Heart left ventricle (tissue), 16 donors: ENCODE data around the gene BFSP2. TPM values are rescaled to one million over a fixed set of nuclear protein-coding genes. Genes with fewer than 3 reads are reported as not detected.

Experiments
- ATAC-seq, 4 donors: fragments of 200-7000 bp; cut with Tn5 transposase; one replicate each; pipeline ENCODE4 v1.9.1; 2020 to 2022; ENCODE audit warnings: moderate library complexity in 4 of 4, mild to moderate bottlenecking in 3 of 4, moderate number of reproducible peaks in 1 of 4
- DNase-seq, 5 donors: peaks; one replicate each; pipeline ENCODE4 v3.0.0-alpha.2; 2020
- H3K27ac ChIP-seq, 12 donors: fragments of 200-600 bp; sonication (generic) in 4 of 12; one replicate each; pipeline versions ENCODE4 v1.5.0 to v1.8.0; 2016 to 2022; ENCODE audit warnings: mild to moderate bottlenecking in 2 of 12
- H3K27me3 ChIP-seq, 9 donors: fragments of 200-600 bp; sonication (generic) in 2 of 9; one replicate each; pipeline versions ENCODE4 v1.5.1 to v1.8.0; 2016 to 2022; ENCODE audit warnings: mild to moderate bottlenecking in 3 of 9
- H3K36me3 ChIP-seq, 9 donors: fragments of 200-600 bp; sonication (generic) in 2 of 9; one replicate each; pipeline versions ENCODE4 v1.5.0 to v1.8.0; 2018 to 2022; ENCODE audit warnings: mild to moderate bottlenecking in 2 of 9
- H3K4me1 ChIP-seq, 12 donors: fragments of 200-600 bp; sonication (generic) in 4 of 12; one replicate each; pipeline versions ENCODE4 v1.5.0 to v1.8.0; 2016 to 2022; ENCODE audit warnings: mild to moderate bottlenecking in 3 of 12
- H3K4me3 ChIP-seq, 12 donors: fragments of 200-600 bp; sonication (generic) in 4 of 12; one replicate each; pipeline versions ENCODE4 v1.5.0 to v1.8.0; 2017 to 2022; ENCODE audit warnings: mild to moderate bottlenecking in 9 of 12, moderate library complexity in 4 of 12
- H3K9me3 ChIP-seq, 12 donors: fragments of 200-600 bp; sonication (generic) in 4 of 12; one replicate each; pipeline versions ENCODE4 v1.5.0 to v1.8.0; 2016 to 2022; ENCODE audit warnings: mild to moderate bottlenecking in 1 of 12
- POLR2A ChIP-seq, 2 donors: fragments of 450-650 bp; IDR thresholded peaks; one replicate each; pipeline ENCODE4 v1.6.1; 2017; ENCODE audit warnings: antibody characterized with exemption in 2 of 2, mild to moderate bottlenecking in 2 of 2, moderate library complexity in 2 of 2
- WGBS, 4 donors: extraction: QIAGEN DNeasy Blood & Tissue Kit in 2 of 4; methylation state at CpG; one replicate each; pipeline versions ENCODE4 v1.1.5 to v1.1.7; 2013 to 2018; 5-methylcytosine and 5-hydroxymethylcytosine counted together
- intact Hi-C, 10 donors: fragments of 100-400 bp; cut with DNase I; formaldehyde crosslinking; loops; one replicate each; pipeline versions ENCODE4 v1.11.1 to v1.14.2; 2022
- polyA plus RNA-seq, 2 donors: library from polyadenylated mRNA; stranded (reverse); fragments of 200-250 nt; gene quantifications; one replicate each; pipeline ENCODE4 v1.2.3, GENCODE V29; 2013
- total RNA-seq, 9 donors: library from RNA; depleted of rRNA in 2 of 9; stranded (reverse); fragments of >200 nt in 2 of 9; fragmentation: NEBNext Ultra II Directional in 3 of 9; extraction: Animal tissue kit (Norgen Biotek cat#: 25700) in 3 of 9; gene quantifications; one replicate each; pipeline versions ENCODE4 v1.1.0 to v1.2.4, GENCODE V29; 2016 to 2023
- TF ChIP-seq, protein P1 (sequence below), 12 donors: fragments of 200-600 bp; sonication (generic) in 4 of 12; IDR thresholded peaks; one replicate each; pipeline versions ENCODE4 v1.5.0 to v1.8.0; 2018 to 2022; ENCODE audit warnings: antibody characterized with exemption in 12 of 12, mild to moderate bottlenecking in 5 of 12
- donor health status: ischemic (EF 13 %, LVEDD 7.1; RV severe dilation, severe dysfunction).
- donor health status: healthy with polysubstance abuse.
- donor health status: DM: no; HTN: yes; CAD: no.
- donor health status: DM: no; HTN: no; CAD: no.
- donor health status: ischemic (EF 25% LVEDD 6.9; RV normal size, moderate dysfunction).
- donor health status: ischemic (EF 25% LVEDD 5.7; RV mildly dilated, moderate dysfunction).
- donor health status: healthy.
- donor health status: DM: yes; HTN: yes; CAD: no.
- donor health status: ischemic (EF 35%, LVEDD 5.7; RV mildly dilated, moderate dysfunction).
- donor health status: nonischemic (EF 11% LVEDD 7.7; RV severe dilation, severe dysfunction).
- donor health status: DM: yes; HTN: yes; CAD: no.
- donor health status: PGD.
- donor health status: ischemic (EF 29% LVEDD 5.4; RV normal size, mild dysfunction).
- donor health status: nonischemic (EF 23%, LVEDD 6.1; RV moderate dilation, normal function).

Gene BFSP2
- total and polyA plus RNA-seq, 11 donors = not detected

DNA sequence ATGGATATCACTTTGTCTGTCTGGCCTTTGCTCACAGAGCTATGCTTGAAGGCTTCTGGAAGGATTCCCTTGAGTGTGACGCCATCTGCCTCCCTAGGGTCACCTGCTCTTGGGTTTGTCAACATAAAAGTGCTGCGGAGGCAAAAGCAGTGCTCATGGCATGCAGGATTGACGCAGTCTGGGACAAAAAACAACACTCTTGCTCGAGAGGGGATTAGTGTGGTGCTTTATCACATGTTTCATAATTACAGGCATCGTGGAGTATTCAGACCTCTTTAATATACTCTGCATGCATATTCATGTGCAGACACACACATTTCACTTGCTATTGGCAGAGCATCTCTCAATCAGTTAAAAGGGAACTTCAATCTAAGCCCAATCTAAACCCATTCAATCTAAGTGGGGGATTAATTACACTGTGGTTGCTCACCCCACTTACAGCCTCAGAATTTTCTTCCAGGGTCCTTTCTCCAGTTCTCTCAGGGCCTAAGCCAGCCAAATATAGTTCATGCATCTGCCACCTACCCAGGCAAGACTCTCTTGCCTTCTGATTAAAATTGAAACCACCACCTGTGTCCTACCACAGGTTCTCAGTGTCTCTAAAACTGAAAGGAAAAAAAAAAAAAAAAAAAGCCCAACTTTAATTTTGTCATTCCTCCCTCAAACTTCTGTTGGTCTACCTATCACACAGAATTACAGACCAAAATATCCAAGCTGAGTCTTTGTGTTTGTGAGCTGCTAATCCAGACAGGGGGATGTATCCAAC lies 75.6 kb downstream of the BFSP2 start:
- H3K4me1 ChIP-seq = peaks cover 0 to 20% (median 11%) of the 10 kb centered on the region in 12 donors
- no peaks in the 10 kb centered on the region for H3K27me3 ChIP-seq
- 89 to 95% (median 95%) methylated on average over 5 of the region's 5 CpGs for WGBS, 4 donors
- H3K36me3 ChIP-seq = no peaks in the 10 kb centered on the region
- TF ChIP-seq POLR2A (IDR thresholded peaks at IDR 0.05) = no peak
- TF ChIP-seq, protein P1, sequence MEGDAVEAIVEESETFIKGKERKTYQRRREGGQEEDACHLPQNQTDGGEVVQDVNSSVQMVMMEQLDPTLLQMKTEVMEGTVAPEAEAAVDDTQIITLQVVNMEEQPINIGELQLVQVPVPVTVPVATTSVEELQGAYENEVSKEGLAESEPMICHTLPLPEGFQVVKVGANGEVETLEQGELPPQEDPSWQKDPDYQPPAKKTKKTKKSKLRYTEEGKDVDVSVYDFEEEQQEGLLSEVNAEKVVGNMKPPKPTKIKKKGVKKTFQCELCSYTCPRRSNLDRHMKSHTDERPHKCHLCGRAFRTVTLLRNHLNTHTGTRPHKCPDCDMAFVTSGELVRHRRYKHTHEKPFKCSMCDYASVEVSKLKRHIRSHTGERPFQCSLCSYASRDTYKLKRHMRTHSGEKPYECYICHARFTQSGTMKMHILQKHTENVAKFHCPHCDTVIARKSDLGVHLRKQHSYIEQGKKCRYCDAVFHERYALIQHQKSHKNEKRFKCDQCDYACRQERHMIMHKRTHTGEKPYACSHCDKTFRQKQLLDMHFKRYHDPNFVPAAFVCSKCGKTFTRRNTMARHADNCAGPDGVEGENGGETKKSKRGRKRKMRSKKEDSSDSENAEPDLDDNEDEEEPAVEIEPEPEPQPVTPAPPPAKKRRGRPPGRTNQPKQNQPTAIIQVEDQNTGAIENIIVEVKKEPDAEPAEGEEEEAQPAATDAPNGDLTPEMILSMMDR (IDR thresholded peaks at IDR 0.05) = no peak
- intact Hi-C loops = no loop called here
- no peaks in the 10 kb centered on the region for H3K9me3 ChIP-seq
- DNase-seq (no peak), ATAC-seq (no peak)
- H3K4me3 ChIP-seq = no peak overlapping the region
- H3K27ac ChIP-seq = peak overlapping the region; percentile 1 to 80 (median 62)

DNA sequence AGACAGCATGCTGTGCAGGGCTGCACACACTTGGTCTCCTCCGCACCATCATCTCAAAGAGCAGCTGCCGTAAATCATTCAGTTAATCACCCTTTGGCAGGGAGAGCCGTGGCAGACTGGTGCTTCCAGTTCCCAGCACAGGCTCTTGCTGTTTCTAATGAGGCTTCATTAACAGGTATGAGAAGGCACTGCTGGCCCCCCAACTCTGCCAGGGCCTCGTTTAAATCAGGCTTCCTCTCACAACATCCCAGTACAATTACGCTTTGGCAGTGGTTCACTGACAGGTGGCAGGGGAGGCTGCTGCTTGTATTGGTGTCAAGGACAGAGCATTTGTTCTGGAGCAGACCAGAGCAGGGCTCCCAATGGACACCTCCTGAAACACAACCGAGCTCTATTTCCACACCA lies 77.1 kb downstream of the BFSP2 start:
- no peaks in the 10 kb centered on the region for H3K9me3 ChIP-seq
- H3K4me3 ChIP-seq = no peak overlapping the region
- no peaks in the 10 kb centered on the region for H3K27me3 ChIP-seq
- TF ChIP-seq, protein P1 (IDR thresholded peaks at IDR 0.05) = no peak
- TF ChIP-seq POLR2A (IDR thresholded peaks at IDR 0.05) = no peak
- H3K4me1 ChIP-seq = peaks cover 0 to 20% (median 11%) of the 10 kb centered on the region in 12 donors
- intact Hi-C loops = no loop called here
- no peak for ATAC-seq
- WGBS, 4 donors = 76 to 83% (median 79%) methylated on average over 6 of the region's 6 CpGs
- no peaks in the 10 kb centered on the region for H3K36me3 ChIP-seq
- H3K27ac ChIP-seq = no peak overlapping the region
- no peak for DNase-seq

DNA sequence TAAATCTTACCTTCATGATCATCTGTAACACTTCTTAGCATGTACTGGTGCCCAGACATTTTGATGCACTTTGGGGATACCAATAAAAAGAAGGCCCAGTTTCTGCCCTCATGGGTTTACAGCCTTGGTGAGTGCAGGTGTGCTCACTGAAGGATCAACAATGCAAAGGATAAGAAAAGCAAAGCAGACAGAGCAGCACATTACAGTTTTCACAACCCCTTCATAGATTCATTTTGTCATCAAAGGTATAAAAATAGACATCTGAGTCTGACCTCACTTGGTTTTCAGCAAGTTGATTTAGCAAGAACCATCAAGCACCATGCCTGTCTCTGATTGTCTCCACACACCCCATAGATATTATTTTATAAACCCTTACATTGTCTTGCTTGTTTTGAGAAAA lies 77.6 kb downstream of the BFSP2 start:
- DNase-seq (no peak), ATAC-seq (no peak)
- H3K27ac ChIP-seq = no peak overlapping the region
- intact Hi-C loops = no loop called here
- peaks cover 0 to 20% (median 11%) of the 10 kb centered on the region in 12 donors for H3K4me1 ChIP-seq
- H3K27me3 ChIP-seq = no peaks in the 10 kb centered on the region
- no peaks in the 10 kb centered on the region for H3K36me3 ChIP-seq
- no peak overlapping the region for H3K4me3 ChIP-seq
- TF ChIP-seq, protein P1 (IDR thresholded peaks at IDR 0.05) = no peak
- TF ChIP-seq POLR2A (IDR thresholded peaks at IDR 0.05) = no peak
- no peaks in the 10 kb centered on the region for H3K9me3 ChIP-seq

DNA sequence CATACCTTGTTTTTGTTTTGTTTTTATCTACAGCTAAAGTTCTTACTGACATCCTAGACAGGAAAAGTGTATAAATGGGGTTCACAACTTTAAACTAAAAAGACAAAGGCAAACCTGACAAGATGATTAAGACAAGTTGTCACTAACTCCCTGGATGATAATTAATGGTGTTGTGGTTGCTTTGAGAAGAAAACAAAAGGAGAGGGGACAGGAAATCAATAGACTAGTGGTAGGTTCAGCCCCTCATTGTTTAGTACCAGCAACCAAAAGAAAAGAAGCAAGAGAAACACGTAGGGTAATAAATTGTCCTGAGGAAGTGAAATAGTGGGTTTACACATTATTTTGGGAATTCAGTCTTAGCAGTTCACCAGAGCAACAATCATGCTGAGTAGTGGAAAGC lies 78.8 kb downstream of the BFSP2 start:
- ATAC-seq (no peak), DNase-seq (no peak)
- intact Hi-C loops = no loop called here
- H3K27me3 ChIP-seq = no peaks in the 10 kb centered on the region
- WGBS, 4 donors = 51 to 70% (median 58%) methylated on average over 1 of the region's 1 CpG
- H3K9me3 ChIP-seq = no peaks in the 10 kb centered on the region
- no peak overlapping the region for H3K27ac ChIP-seq
- H3K4me1 ChIP-seq = peaks cover 0 to 19% (median 11%) of the 10 kb centered on the region in 12 donors
- TF ChIP-seq, protein P1 (IDR thresholded peaks at IDR 0.05) = no peak
- TF ChIP-seq POLR2A (IDR thresholded peaks at IDR 0.05) = no peak
- H3K4me3 ChIP-seq = no peak overlapping the region
- H3K36me3 ChIP-seq = no peaks in the 10 kb centered on the region
